Activated naive CD4-positive, alpha-beta T cell treated with anti-CD3 and anti-CD28 coated beads, Interleukin-2, amount 10 ng/mL, durations not matched to agents 7 days and 5 days (primary cell): ENCODE data around the gene INTS11.
"Not testable (repeated sequence)": the region's sequence is repeated elsewhere in the genome, so short reads cannot be mapped to it uniquely, and the experiment has no call there.

ENCODE experiments used
- CTCF ChIA-PET: fragments of 350-600 bp; sonication (Branson Sonifier 250); formaldehyde crosslinking; loops from one replicate; lab custom pipeline; 2021; ENCODE audit warnings: antibody characterized with exemption; lab: Charles Lee
- DNase-seq: peaks from one replicate; pipeline ENCODE4 v3.0.0-alpha.2; 2020
- H3K27ac Mint-ChIP-seq: one replicate; pipeline ENCODE4 v1.8.0; 2021; ENCODE audit warnings: mild to moderate bottlenecking, moderate library complexity, mixed read lengths
- H3K27me3 Mint-ChIP-seq: one replicate; pipeline ENCODE4 v1.8.0; 2021; ENCODE audit warnings: mild to moderate bottlenecking, mixed read lengths
- H3K36me3 Mint-ChIP-seq: one replicate; pipeline ENCODE4 v1.8.0; 2021; ENCODE audit warnings: mixed read lengths
- H3K4me1 Mint-ChIP-seq: one replicate; pipeline ENCODE4 v1.8.0; 2021; ENCODE audit warnings: mixed read lengths
- H3K4me3 Mint-ChIP-seq: one replicate; pipeline ENCODE4 v1.8.0; 2021; ENCODE audit warnings: mild to moderate bottlenecking, moderate library complexity, mixed read lengths
- H3K9me3 Mint-ChIP-seq: one replicate; pipeline ENCODE4 v1.8.0; 2021; ENCODE audit warnings: mixed read lengths

Gene INTS11

GRCh38 chr1:1321477-1321876 lies 3.0 kb downstream of the INTS11 start:
- peaks cover 30% of the 10 kb centered on the region for H3K4me1 Mint-ChIP-seq
- H3K36me3 Mint-ChIP-seq = peaks cover 18% of the 10 kb centered on the region
- H3K27ac Mint-ChIP-seq = no peak overlapping the region
- H3K27me3 Mint-ChIP-seq = no peaks in the 10 kb centered on the region
- CTCF ChIA-PET = no interaction called here
- no peaks in the 10 kb centered on the region for H3K9me3 Mint-ChIP-seq
- no peak for DNase-seq
- H3K4me3 Mint-ChIP-seq = no peak overlapping the region

- Mint-ChIP-seq H3K27me3 (no peaks in the 10 kb centered on the region), H3K4me1 (peaks cover 24% of the 10 kb centered on the region), H3K9me3 (no peaks in the 10 kb centered on the region), H3K36me3 (peaks cover 21% of the 10 kb centered on the region), H3K27ac (no peak overlapping the region), H3K4me3 (no peak overlapping the region)
- CTCF ChIA-PET = no interaction called here
- no peak for DNase-seq
These were observed 3.6 kb downstream of the INTS11 start for GRCh38 chr1:1320666-1321448.

- Mint-ChIP-seq H3K4me1 (peaks cover 17% of the 10 kb centered on the region), H3K27ac (no peak overlapping the region), H3K36me3 (peaks cover 26% of the 10 kb centered on the region), H3K4me3 (no peak overlapping the region), H3K9me3 (no peaks in the 10 kb centered on the region), H3K27me3 (no peaks in the 10 kb centered on the region)
- CTCF ChIA-PET = no interaction called here
- DNase-seq = no peak
These were observed 4.9 kb downstream of the INTS11 start for GRCh38 chr1:1319646-1319941.

- Mint-ChIP-seq H3K4me1 (peaks cover 16% of the 10 kb centered on the region), H3K9me3 (no peaks in the 10 kb centered on the region), H3K4me3 (no peak overlapping the region), H3K36me3 (peaks cover 26% of the 10 kb centered on the region), H3K27ac (no peak overlapping the region), H3K27me3 (no peaks in the 10 kb centered on the region)
- CTCF ChIA-PET = no interaction called here
- no peak for DNase-seq
These were observed 5.4 kb downstream of the INTS11 start for GRCh38 chr1:1318777-1319645.

- CTCF ChIA-PET = no interaction called here
- H3K27me3 Mint-ChIP-seq = no peaks in the 10 kb centered on the region
- H3K4me1 Mint-ChIP-seq = peaks cover 11% of the 10 kb centered on the region
- no peak overlapping the region for H3K4me3 Mint-ChIP-seq
- peaks cover 25% of the 10 kb centered on the region for H3K36me3 Mint-ChIP-seq
- DNase-seq = no peak
- H3K9me3 Mint-ChIP-seq = no peaks in the 10 kb centered on the region
- H3K27ac Mint-ChIP-seq = no peak overlapping the region
These were observed 6.3 kb downstream of the INTS11 start for GRCh38 chr1:1318131-1318652.

GRCh38 chr1:1317420-1317819 lies 7.0 kb downstream of the INTS11 start:
- peaks cover 29% of the 10 kb centered on the region for H3K36me3 Mint-ChIP-seq
- H3K4me1 Mint-ChIP-seq = peaks cover 5% of the 10 kb centered on the region
- no peak overlapping the region for H3K27ac Mint-ChIP-seq
- H3K27me3 Mint-ChIP-seq = no peaks in the 10 kb centered on the region
- H3K9me3 Mint-ChIP-seq = no peaks in the 10 kb centered on the region
- CTCF ChIA-PET = no interaction called here
- DNase-seq = no peak
- no peak overlapping the region for H3K4me3 Mint-ChIP-seq

GRCh38 chr1:1316199-1316598 lies 8.3 kb downstream of the INTS11 start:
- peaks cover 29% of the 10 kb centered on the region for H3K36me3 Mint-ChIP-seq
- H3K4me1 Mint-ChIP-seq, CTCF ChIA-PET, DNase-seq, H3K4me3 Mint-ChIP-seq, H3K9me3 Mint-ChIP-seq, H3K27ac Mint-ChIP-seq, H3K27me3 Mint-ChIP-seq: not testable (repeated sequence)

GRCh38 chr1:1315435-1315954 lies 9.0 kb downstream of the INTS11 start:
- Mint-ChIP-seq H3K36me3 (peaks cover 31% of the 10 kb centered on the region), H3K4me3 (no peak overlapping the region), H3K27me3 (no peaks in the 10 kb centered on the region), H3K9me3 (no peaks in the 10 kb centered on the region), H3K27ac (no peak overlapping the region), H3K4me1 (peaks cover under 1% of the 10 kb centered on the region)
- CTCF ChIA-PET = no interaction called here
- DNase-seq = no peak

GRCh38 chr1:1314678-1315335 lies 9.7 kb downstream of the INTS11 start:
- no peak overlapping the region for H3K4me3 Mint-ChIP-seq
- H3K27me3 Mint-ChIP-seq = no peaks in the 10 kb centered on the region
- peaks cover 31% of the 10 kb centered on the region for H3K36me3 Mint-ChIP-seq
- no peak overlapping the region for H3K27ac Mint-ChIP-seq
- peaks cover 4% of the 10 kb centered on the region for H3K4me1 Mint-ChIP-seq
- CTCF ChIA-PET = no interaction called here
- no peaks in the 10 kb centered on the region for H3K9me3 Mint-ChIP-seq
- no peak for DNase-seq

GRCh38 chr1:1314237-1314586 lies 10.2 kb downstream of the INTS11 start:
- Mint-ChIP-seq H3K36me3 (peaks cover 28% of the 10 kb centered on the region), H3K4me3 (no peak overlapping the region), H3K4me1 (peaks cover 7% of the 10 kb centered on the region), H3K9me3 (no peaks in the 10 kb centered on the region), H3K27ac (no peak overlapping the region), H3K27me3 (no peaks in the 10 kb centered on the region)
- CTCF ChIA-PET = no interaction called here
- no peak for DNase-seq

GRCh38 chr1:1313500-1314236 lies 10.8 kb downstream of the INTS11 start:
- no peak overlapping the region for H3K27ac Mint-ChIP-seq
- no peaks in the 10 kb centered on the region for H3K27me3 Mint-ChIP-seq
- H3K36me3 Mint-ChIP-seq = peaks cover 25% of the 10 kb centered on the region
- H3K9me3 Mint-ChIP-seq = no peaks in the 10 kb centered on the region
- no peak for DNase-seq
- H3K4me1 Mint-ChIP-seq = peaks cover 7% of the 10 kb centered on the region
- H3K4me3 Mint-ChIP-seq = no peak overlapping the region
- CTCF ChIA-PET = no interaction called here

GRCh38 chr1:1312450-1313314 lies 11.8 kb downstream of the INTS11 start:
- CTCF ChIA-PET = no interaction called here
- no peak overlapping the region for H3K4me3 Mint-ChIP-seq
- no peak overlapping the region for H3K27ac Mint-ChIP-seq
- peaks cover 24% of the 10 kb centered on the region for H3K36me3 Mint-ChIP-seq
- no peak for DNase-seq
- peaks cover 7% of the 10 kb centered on the region for H3K4me1 Mint-ChIP-seq
- no peaks in the 10 kb centered on the region for H3K27me3 Mint-ChIP-seq
- no peaks in the 10 kb centered on the region for H3K9me3 Mint-ChIP-seq
